ENCODE data around the gene ZNF366. TPM values are rescaled to one million over a fixed set of nuclear protein-coding genes. Genes with fewer than 3 reads are reported as not detected.

The ZNF366 gene
- polyA plus RNA-seq, 2 of the 4 experiments (the other 2 are of a cell fraction), result not detected

- H3K4me1 ChIP-seq, result no peaks in the 10 kb centered on the region
- WGBS (ENCODE audit: missing lambda C conversion rate), result 92% methylated on average over 4 of the region's 4 CpGs
- ATAC-seq (no peak), DNase-seq (ENCODE audit: low read depth in 1 of 2, low spot score in 1 of 2) (no peak), FAIRE-seq (no peak)
- POLR2A ChIA-PET, result no interaction called here
- CTCF ChIA-PET, result interaction anchor here (1.0 kb wide), 1 partner anchor 106 kb away, joined by 3 read pairs; no protein-coding TSS in a partner anchor
- H3K9me3 ChIP-seq, result no peaks in the 10 kb centered on the region
- no peak overlapping the region for H3K4me3 ChIP-seq
- no peak overlapping the region for H3K27ac ChIP-seq
- no peak for TF ChIP-seq ESRRA (IDR thresholded peaks at IDR 0.05; ENCODE audit: borderline replicate concordance, low read length)
- no peak for TF ChIP-seq ZNF302 (CRISPR knock-in tag; IDR thresholded peaks at IDR 0.05)
- no peak for TF ChIP-seq POLR2AphosphoS2 (conservative IDR thresholded peaks at IDR 0.05; ENCODE audit: low read length)
- no peak for TF ChIP-seq FOSL2 (IDR thresholded peaks at IDR 0.05)
- TF ChIP-seq FOSL2 (CRISPR knock-in tag; IDR thresholded peaks at IDR 0.05), result no peak
- TF ChIP-seq HEYL (CRISPR knock-in tag; IDR thresholded peaks at IDR 0.05), result no peak
- no peak for TF ChIP-seq TP53 (CRISPR knock-in tag; IDR thresholded peaks at IDR 0.05)
- TF ChIP-seq HMGXB4 (CRISPR knock-in tag; IDR thresholded peaks at IDR 0.05; ENCODE audit: borderline replicate concordance), result no peak
- TF ChIP-seq JUNB (IDR thresholded peaks at IDR 0.05), result no peak
- no peak for TF ChIP-seq FOSB (CRISPR knock-in tag; IDR thresholded peaks at IDR 0.05)
- TF ChIP-seq RFX5 (IDR thresholded peaks at IDR 0.05), result no peak
- TF ChIP-seq HOXB13 (CRISPR knock-in tag; IDR thresholded peaks at IDR 0.05; ENCODE audit: low read depth), result no peak
- TF ChIP-seq MYC (IDR thresholded peaks at IDR 0.05; ENCODE audit: borderline replicate concordance, low read length), result no peak
- TF ChIP-seq USF2 (IDR thresholded peaks at IDR 0.05), result no peak
- TF ChIP-seq CBX2 (IDR thresholded peaks at IDR 0.05; ENCODE audit: borderline replicate concordance, low read depth), result no peak
- no peak for TF ChIP-seq ELK1 (IDR thresholded peaks at IDR 0.05; ENCODE audit: low read depth, low read length)
- TF ChIP-seq REST (IDR thresholded peaks at IDR 0.05), result no peak
- TF ChIP-seq ZC3H11A (IDR thresholded peaks at IDR 0.05), result no peak
- TF ChIP-seq MAFK (IDR thresholded peaks at IDR 0.05; ENCODE audit: partially characterized antibody), result no peak
- TF ChIP-seq MAZ (IDR thresholded peaks at IDR 0.05; ENCODE audit: borderline replicate concordance, low read depth, low read length), result no peak
- no peak for TF ChIP-seq NPAS2 (CRISPR knock-in tag; IDR thresholded peaks at IDR 0.05; ENCODE audit: borderline replicate concordance)
- no peak overlapping the region for H3K4me2 ChIP-seq
Observed at GRCh38 chr5:72531496-72532190, 24.4 kb upstream of the ZNF366 start.

All from A549 (cell line).